HEK293 (cell line): ENCODE data around the gene MYO9B.

Experiments used
- REST ChIP-seq: fragments of 450-650 bp; formaldehyde crosslinking; IDR thresholded peaks from 2 replicates; pipeline ENCODE4 v1.5.1; 2016; ENCODE audit warnings: missing biosample characterization, missing genetic modification characterization
- ZBTB10 ChIP-seq: fragments of 450-650 bp; formaldehyde crosslinking; IDR thresholded peaks from 2 replicates; pipeline ENCODE4 v1.5.1; 2016; ENCODE audit warnings: missing biosample characterization, missing genetic modification characterization
- ZNF292 ChIP-seq: fragments of 450-650 bp; formaldehyde crosslinking; IDR thresholded peaks from 2 replicates; pipeline ENCODE4 v1.5.1; 2016; ENCODE audit warnings: low read depth, missing biosample characterization, missing genetic modification characterization, borderline replicate concordance
- ZNF362 ChIP-seq: fragments of 450-650 bp; formaldehyde crosslinking; IDR thresholded peaks from 2 replicates; pipeline ENCODE4 v1.5.1; 2016; ENCODE audit warnings: missing biosample characterization, missing genetic modification characterization
- ZNF521 ChIP-seq: fragments of 450-650 bp; formaldehyde crosslinking; IDR thresholded peaks from 2 replicates; pipeline ENCODE4 v1.5.1; 2017; ENCODE audit warnings: missing biosample characterization, mild to moderate bottlenecking, missing genetic modification characterization
- ZNF558 ChIP-seq: fragments of 450-650 bp; formaldehyde crosslinking; IDR thresholded peaks from 2 replicates; pipeline ENCODE4 v1.5.1; 2016; ENCODE audit warnings: missing biosample characterization, missing genetic modification characterization
- ZNF610 ChIP-seq: fragments of 450-650 bp; formaldehyde crosslinking; IDR thresholded peaks from 2 replicates; pipeline ENCODE4 v1.5.1; 2016; ENCODE audit warnings: missing biosample characterization, missing genetic modification characterization, borderline replicate concordance
- ZNF654 ChIP-seq: fragments of 450-650 bp; formaldehyde crosslinking; IDR thresholded peaks from 2 replicates; pipeline ENCODE4 v1.5.1; 2016; ENCODE audit warnings: low read depth, missing biosample characterization, missing genetic modification characterization
- ZNF747 ChIP-seq: fragments of 450-650 bp; formaldehyde crosslinking; IDR thresholded peaks from 2 replicates; pipeline ENCODE4 v1.5.1; 2016; ENCODE audit warnings: missing biosample characterization, missing genetic modification characterization
- ZNF792 ChIP-seq: fragments of 450-650 bp; formaldehyde crosslinking; IDR thresholded peaks from 2 replicates; pipeline ENCODE4 v1.5.1; 2016; ENCODE audit warnings: missing biosample characterization, missing genetic modification characterization
- TF ChIP-seq, protein P1 (sequence below): fragments of 450-650 bp; formaldehyde crosslinking; IDR thresholded peaks from 2 replicates; pipeline ENCODE4 v1.5.1; 2016; ENCODE audit warnings: missing biosample characterization, missing genetic modification characterization
- TF ChIP-seq, protein P2 (sequence below): fragments of 450-650 bp; formaldehyde crosslinking; IDR thresholded peaks from 2 replicates; pipeline ENCODE4 v1.5.1; 2016; ENCODE audit warnings: missing biosample characterization, missing genetic modification characterization

DNA sequence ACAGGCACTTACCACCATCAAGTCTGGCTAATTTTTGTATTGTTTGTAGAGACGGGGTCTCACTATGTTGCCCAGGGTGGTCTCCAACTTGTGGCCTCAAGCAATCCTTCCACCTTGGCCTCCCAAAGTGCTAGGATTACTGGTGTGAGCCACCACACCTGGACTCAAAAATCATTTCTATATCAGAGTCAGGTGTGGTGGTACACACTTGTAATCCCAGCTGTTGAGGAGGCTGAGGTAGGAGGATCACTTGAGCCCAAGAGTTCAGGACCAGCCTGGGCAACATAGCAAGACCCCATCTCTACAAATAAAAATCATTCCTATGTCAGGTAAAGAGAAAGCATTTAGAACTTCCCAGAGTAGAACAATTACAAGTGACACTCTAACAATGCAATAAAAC is 48.4 kb downstream of the MYO9B start:
- TF ChIP-seq, protein P1, sequence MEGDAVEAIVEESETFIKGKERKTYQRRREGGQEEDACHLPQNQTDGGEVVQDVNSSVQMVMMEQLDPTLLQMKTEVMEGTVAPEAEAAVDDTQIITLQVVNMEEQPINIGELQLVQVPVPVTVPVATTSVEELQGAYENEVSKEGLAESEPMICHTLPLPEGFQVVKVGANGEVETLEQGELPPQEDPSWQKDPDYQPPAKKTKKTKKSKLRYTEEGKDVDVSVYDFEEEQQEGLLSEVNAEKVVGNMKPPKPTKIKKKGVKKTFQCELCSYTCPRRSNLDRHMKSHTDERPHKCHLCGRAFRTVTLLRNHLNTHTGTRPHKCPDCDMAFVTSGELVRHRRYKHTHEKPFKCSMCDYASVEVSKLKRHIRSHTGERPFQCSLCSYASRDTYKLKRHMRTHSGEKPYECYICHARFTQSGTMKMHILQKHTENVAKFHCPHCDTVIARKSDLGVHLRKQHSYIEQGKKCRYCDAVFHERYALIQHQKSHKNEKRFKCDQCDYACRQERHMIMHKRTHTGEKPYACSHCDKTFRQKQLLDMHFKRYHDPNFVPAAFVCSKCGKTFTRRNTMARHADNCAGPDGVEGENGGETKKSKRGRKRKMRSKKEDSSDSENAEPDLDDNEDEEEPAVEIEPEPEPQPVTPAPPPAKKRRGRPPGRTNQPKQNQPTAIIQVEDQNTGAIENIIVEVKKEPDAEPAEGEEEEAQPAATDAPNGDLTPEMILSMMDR (tag by site-specific recombination), result no peak
- TF ChIP-seq ZNF558 (tag by site-specific recombination), result no peak
- TF ChIP-seq ZNF792 (tag by site-specific recombination), result no peak
- TF ChIP-seq ZNF292 (tag by site-specific recombination), result no peak
- no peak for TF ChIP-seq ZNF654 (tag by site-specific recombination)
- TF ChIP-seq REST, result no peak
- TF ChIP-seq, protein P2, sequence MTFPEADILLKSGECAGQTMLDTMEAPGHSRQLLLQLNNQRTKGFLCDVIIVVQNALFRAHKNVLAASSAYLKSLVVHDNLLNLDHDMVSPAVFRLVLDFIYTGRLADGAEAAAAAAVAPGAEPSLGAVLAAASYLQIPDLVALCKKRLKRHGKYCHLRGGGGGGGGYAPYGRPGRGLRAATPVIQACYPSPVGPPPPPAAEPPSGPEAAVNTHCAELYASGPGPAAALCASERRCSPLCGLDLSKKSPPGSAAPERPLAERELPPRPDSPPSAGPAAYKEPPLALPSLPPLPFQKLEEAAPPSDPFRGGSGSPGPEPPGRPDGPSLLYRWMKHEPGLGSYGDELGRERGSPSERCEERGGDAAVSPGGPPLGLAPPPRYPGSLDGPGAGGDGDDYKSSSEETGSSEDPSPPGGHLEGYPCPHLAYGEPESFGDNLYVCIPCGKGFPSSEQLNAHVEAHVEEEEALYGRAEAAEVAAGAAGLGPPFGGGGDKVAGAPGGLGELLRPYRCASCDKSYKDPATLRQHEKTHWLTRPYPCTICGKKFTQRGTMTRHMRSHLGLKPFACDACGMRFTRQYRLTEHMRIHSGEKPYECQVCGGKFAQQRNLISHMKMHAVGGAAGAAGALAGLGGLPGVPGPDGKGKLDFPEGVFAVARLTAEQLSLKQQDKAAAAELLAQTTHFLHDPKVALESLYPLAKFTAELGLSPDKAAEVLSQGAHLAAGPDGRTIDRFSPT (tag by site-specific recombination), result no peak
- TF ChIP-seq ZBTB10 (tag by site-specific recombination), result no peak
- TF ChIP-seq ZNF362, result no peak
- TF ChIP-seq ZNF521 (tag by site-specific recombination), result no peak
- no peak for TF ChIP-seq ZNF610 (tag by site-specific recombination)
- no peak for TF ChIP-seq ZNF747 (tag by site-specific recombination)
